Ovary (tissue), 9 donors: Measurements from ENCODE around the gene HDAC9. TPM values are rescaled to one million over a fixed set of nuclear protein-coding genes. Genes with fewer than 3 reads are reported as not detected.

Experiments
- DNase-seq, 5 donors: peaks; one replicate each; pipeline ENCODE4 v3.0.0-alpha.2; 2019 to 2020
- H3K27ac ChIP-seq, 2 donors: fragments of 200-600 bp; one replicate each; pipeline versions ENCODE4 v1.5.1 to v1.8.0; 2019 to 2022
- H3K27me3 ChIP-seq: fragments of 200-600 bp; one replicate; pipeline ENCODE4 v1.8.0; 2022
- H3K36me3 ChIP-seq: fragments of 200-600 bp; sonication (generic); one replicate; pipeline ENCODE4 v1.5.1; 2019
- H3K4me1 ChIP-seq: one replicate; pipeline ENCODE4 v1.8.1; 2013; ENCODE audit warnings: mild to moderate bottlenecking, moderate library complexity; ENCODE audit not compliant: insufficient read depth
- H3K4me3 ChIP-seq: fragments of 200-600 bp; sonication (generic); one replicate; pipeline ENCODE4 v1.5.1; 2017
- H3K9me3 ChIP-seq, 2 donors: fragments of 200-600 bp in 1 of 2; sonication (generic) in 1 of 2; one replicate each; pipeline versions ENCODE4 v1.5.1 to v1.8.1; 2013 to 2019; ENCODE audit warnings: mild to moderate bottlenecking in 1 of 2, moderate library complexity in 1 of 2
- CTCF ChIP-seq, 3 donors: fragments of 450-650 bp in 2 of 3; fragments of 200-600 bp in 1 of 3; IDR thresholded peaks; one replicate each; pipeline versions ENCODE4 v1.5.1 to v1.8.0; 2016 to 2022; ENCODE audit warnings: antibody characterized with exemption in 3 of 3, mild to moderate bottlenecking in 1 of 3
- EP300 ChIP-seq: sonication (generic); formaldehyde crosslinking; IDR thresholded peaks from one replicate; pipeline ENCODE4 v1.6.1; 2017; ENCODE audit warnings: antibody characterized with exemption
- POLR2A ChIP-seq: fragments of 450-650 bp; IDR thresholded peaks from one replicate; pipeline ENCODE4 v1.6.1; 2017; ENCODE audit warnings: antibody characterized with exemption, mild to moderate bottlenecking, moderate library complexity
- WGBS, 3 donors: extraction: QIAGEN DNeasy Blood & Tissue Kit in 1 of 3; methylation state at CpG; one replicate each; pipeline versions ENCODE4 v1.1.5 to v1.1.7; 2013 to 2017; 5-methylcytosine and 5-hydroxymethylcytosine counted together
- intact Hi-C, 4 donors: fragments of 100-400 bp; cut with DNase I; formaldehyde crosslinking; loops; one replicate each; pipeline versions ENCODE4 v1.11.0 to v1.15.1; 2022 to 2023
- polyA plus RNA-seq, 2 donors: library from polyadenylated mRNA; stranded (reverse); fragments of 200-250 nt in 1 of 2; fragments of 350-450 nt in 1 of 2; fragmentation: Illumina TruSeq in 1 of 2; extraction: RNeasy Lipid Tissue Mini Kit (QIAGEN cat#74804) in 1 of 2; gene quantifications; one replicate each; pipeline ENCODE4 v1.2.3, GENCODE V29; 2013 to 2014
- total RNA-seq, 7 donors: library from RNA; depleted of rRNA in 2 of 7; stranded (reverse); fragments of >200 nt in 2 of 7; fragmentation: NEBNext Ultra II Directional in 3 of 7; extraction: Animal tissue kit (Norgen Biotek cat#: 25700) in 3 of 7; gene quantifications; one replicate each; pipeline versions ENCODE4 v1.1.0 to v1.2.4, GENCODE V29; 2016 to 2023
- donor health status: DM: no; HTN: no; CAD: no; lungs with moderate emphysema.
- donor health status: DM: no; HTN: no; CAD: no.
- donor health status: Bipolar disorder and iron deficiency.
- donor health status: DM: yes; HTN: yes; CAD: no.
- donor health status: DM: no; HTN: no; CAD: no.
- donor health status: DM: yes; HTN: yes; CAD: no.

HDAC9 gene
- total and polyA plus RNA-seq, 9 donors, result 1.7 to 22.3 (median 6.0) TPM

GRCh38 chr7:18843979-18844378 is 348.4 kb downstream of the HDAC9 start:
- Histone ChIP-seq H3K36me3 (no peaks in the 10 kb centered on the region), H3K27me3 (no peaks in the 10 kb centered on the region), H3K4me3 (no peak overlapping the region), H3K4me1 (no peaks in the 10 kb centered on the region), H3K9me3 (no peaks in the 10 kb centered on the region), H3K27ac (no peak overlapping the region)
- intact Hi-C loops, result no loop called here
- WGBS, 3 donors, result 69 to 75% (median 70%) methylated on average over 3 of the region's 3 CpGs
- TF ChIP-seq CTCF (IDR thresholded peaks at IDR 0.05) (no peak), POLR2A (no peak), EP300 (no peak)
- no peak for DNase-seq

DNA sequence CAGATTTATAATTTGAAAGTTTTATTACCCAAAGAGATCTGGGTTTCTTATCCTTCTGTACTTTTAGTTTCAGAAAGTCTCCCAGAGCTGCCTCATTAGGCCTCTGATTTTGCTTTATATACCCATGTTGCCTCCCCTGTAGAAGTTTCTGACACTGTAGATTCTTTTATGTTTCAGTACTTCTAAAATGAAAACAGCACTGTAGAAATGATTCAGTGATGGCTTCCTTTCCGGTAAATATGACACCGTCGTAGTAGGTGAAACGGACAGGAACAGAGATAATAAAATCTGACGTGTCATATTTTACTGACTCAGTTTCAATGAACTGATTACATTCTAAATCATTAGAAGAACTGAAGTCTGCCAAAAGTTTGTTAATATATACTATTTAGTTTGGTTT is 349.2 kb downstream of the HDAC9 start:
- Histone ChIP-seq H3K27me3 (no peaks in the 10 kb centered on the region), H3K4me1 (no peaks in the 10 kb centered on the region), H3K9me3 (no peaks in the 10 kb centered on the region), H3K36me3 (no peaks in the 10 kb centered on the region), H3K4me3 (no peak overlapping the region), H3K27ac (no peak overlapping the region)
- no peak for DNase-seq
- intact Hi-C loops, result no loop called here
- TF ChIP-seq POLR2A (no peak), EP300 (no peak), CTCF (IDR thresholded peaks at IDR 0.05) (no peak)
- 68 to 77% (median 74%) methylated on average over 5 of the region's 5 CpGs for WGBS, 3 donors

DNA sequence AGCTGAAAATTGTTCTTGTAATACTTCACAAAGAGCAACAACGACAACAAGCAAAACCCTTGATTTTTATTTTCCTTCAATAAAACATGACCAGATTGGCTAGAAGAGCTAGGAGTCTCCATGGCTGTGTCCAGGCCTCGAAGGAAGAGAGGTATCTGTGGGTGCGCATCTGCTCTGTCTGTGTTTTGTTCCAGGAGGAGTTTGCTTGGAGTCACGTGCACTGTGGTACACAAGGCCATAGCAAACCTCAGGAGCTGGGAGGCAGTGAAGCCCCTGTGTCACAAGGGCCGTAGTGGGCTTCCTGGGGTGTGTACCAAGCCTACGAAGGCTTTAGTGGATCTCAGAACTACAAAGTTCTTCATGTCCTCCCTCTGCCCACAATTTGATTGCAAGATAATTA is 350.2 kb downstream of the HDAC9 start:
- no peaks in the 10 kb centered on the region for H3K36me3 ChIP-seq
- WGBS, 3 donors, result 81 to 88% (median 86%) methylated on average over 6 of the region's 6 CpGs
- TF ChIP-seq EP300, result no peak
- TF ChIP-seq CTCF (IDR thresholded peaks at IDR 0.05), result no peak
- TF ChIP-seq POLR2A, result no peak
- DNase-seq, result no peak
- H3K9me3 ChIP-seq, result no peaks in the 10 kb centered on the region
- H3K4me1 ChIP-seq, result no peaks in the 10 kb centered on the region
- intact Hi-C loops, result no loop called here
- H3K4me3 ChIP-seq, result no peak overlapping the region
- H3K27ac ChIP-seq, result no peak overlapping the region
- H3K27me3 ChIP-seq, result no peaks in the 10 kb centered on the region

DNA sequence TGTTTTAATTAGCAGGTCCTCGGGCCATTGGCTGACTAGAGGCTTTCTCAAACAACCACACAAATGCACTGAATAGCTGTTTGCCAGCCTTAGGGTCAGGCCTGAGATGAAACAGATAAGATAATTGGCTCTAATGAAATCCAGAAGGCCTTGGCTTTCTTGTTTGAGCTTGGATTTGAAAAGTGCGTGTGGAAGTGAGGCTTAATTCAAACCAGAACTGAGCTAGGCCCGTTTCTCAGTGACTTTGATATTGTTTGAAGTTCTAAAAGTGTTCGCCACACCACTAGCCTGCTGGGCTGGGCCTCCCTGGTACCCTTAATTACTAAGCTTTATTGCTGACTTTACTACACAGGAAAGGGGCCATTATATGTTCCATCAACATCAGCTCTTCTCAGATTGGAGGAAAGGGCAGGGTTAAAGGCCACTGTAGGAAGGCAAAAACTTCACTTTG is 351.2 kb downstream of the HDAC9 start:
- no peak for DNase-seq
- WGBS, 3 donors, result 71 to 75% (median 74%) methylated on average over 4 of the region's 4 CpGs
- no peaks in the 10 kb centered on the region for H3K27me3 ChIP-seq
- H3K4me3 ChIP-seq, result no peak overlapping the region
- H3K9me3 ChIP-seq, result no peaks in the 10 kb centered on the region
- H3K27ac ChIP-seq, result no peak overlapping the region
- no peak for TF ChIP-seq POLR2A
- TF ChIP-seq CTCF (IDR thresholded peaks at IDR 0.05), result no peak
- TF ChIP-seq EP300, result no peak
- H3K36me3 ChIP-seq, result no peaks in the 10 kb centered on the region
- H3K4me1 ChIP-seq, result no peaks in the 10 kb centered on the region
- intact Hi-C loops, result no loop called here
